Retina (tissue), 1 donor: ENCODE data around the gene MAN1A2.
"Not testable (repeated sequence)": the region's sequence is repeated elsewhere in the genome, so short reads cannot be mapped to it uniquely, and the experiment has no call there.

Source experiments
- DNase-seq: peaks from one replicate; pipeline ENCODE4 v3.0.0-alpha.2; 2016

The MAN1A2 gene

GRCh38 chr1:117501281-117501680 lies 134.0 kb downstream of the MAN1A2 start:
- no peak for DNase-seq

DNA sequence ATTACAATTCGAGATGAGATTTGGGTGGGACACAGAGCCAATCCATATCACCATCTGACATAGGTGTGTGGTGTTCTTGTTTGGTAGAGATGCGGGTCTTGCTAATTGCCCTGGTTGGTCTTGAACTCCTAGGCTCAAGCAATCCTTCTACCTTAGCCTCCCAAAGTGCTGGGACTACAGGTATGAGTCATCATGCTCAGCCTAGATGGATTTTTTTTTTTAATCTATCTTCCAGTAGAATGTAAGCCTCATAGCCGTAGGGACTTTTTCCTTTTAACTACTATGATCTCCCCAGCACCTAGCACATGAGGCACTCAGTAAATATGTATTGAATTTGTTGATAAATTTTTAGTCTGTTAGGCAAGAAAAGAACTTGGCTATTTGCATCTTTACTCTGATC lies 144.0 kb downstream of the MAN1A2 start:
- DNase-seq = no peak

- DNase-seq = peak; percentile 15
Observed at GRCh38 chr1:117512728-117513321, 145.6 kb downstream of the MAN1A2 start.

DNA sequence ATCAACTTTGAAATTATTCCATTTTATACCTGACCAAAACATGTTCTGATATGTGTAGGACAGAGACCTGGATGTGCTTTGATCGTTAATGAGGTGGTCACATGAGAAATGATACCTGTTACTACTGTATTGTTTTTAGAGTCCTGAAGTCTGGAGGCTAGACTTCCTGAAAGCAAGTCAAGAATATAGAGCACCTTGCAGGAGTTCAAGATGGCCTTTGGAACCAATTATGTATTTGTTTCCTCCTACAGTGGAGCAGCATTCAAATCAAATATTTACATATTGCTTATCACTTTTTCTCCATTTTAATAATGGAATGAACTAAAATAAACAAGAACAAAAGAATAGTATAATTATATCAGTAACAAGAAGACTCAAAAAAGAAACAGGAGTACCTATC lies 155.9 kb downstream of the MAN1A2 start:
- DNase-seq = no peak

- DNase-seq = no peak
Observed at GRCh38 chr1:117527074-117527473, 159.8 kb downstream of the MAN1A2 start.

- DNase-seq = no peak
Observed at GRCh38 chr1:117527566-117528102, 160.4 kb downstream of the MAN1A2 start.

GRCh38 chr1:117529683-117530082 lies 162.4 kb downstream of the MAN1A2 start:
- no peak for DNase-seq

- no peak for DNase-seq
Observed at GRCh38 chr1:117531222-117531621, 164.0 kb downstream of the MAN1A2 start.

GRCh38 chr1:117534995-117535467 lies 167.8 kb downstream of the MAN1A2 start:
- DNase-seq = peak; percentile 74

GRCh38 chr1:117535821-117536220 lies 168.6 kb downstream of the MAN1A2 start:
- DNase-seq = no peak

DNA sequence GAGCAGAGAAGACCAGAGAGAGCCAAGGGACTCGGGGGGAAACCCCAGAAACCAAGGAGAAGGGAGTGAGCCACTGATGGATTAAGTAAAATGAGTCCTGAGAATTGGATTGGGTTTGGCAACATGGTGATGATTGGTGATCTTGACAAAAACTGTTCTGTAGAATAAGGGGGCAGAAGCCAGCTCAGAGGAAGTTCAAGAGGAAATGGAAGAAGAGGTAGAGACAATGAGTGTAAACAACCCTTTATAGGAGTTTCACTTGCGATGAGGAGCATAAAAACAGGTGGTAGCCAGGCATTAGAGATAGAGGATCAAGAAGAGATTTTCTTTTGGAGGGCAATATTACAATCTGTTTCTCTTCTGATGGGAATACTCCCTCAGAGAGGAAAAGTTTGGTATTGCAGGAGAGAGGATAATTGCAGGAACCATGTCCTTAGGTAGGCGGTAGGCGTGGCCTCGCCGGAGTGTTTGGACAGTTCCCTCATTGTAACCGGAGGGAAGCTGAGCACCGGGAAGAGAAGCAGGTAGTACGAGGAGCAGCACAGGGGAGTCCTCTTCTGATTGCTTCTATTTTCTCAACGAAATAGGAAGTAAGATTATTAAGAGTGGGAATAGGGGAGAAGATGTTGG lies 170.2 kb downstream of the MAN1A2 start:
- no peak for DNase-seq

GRCh38 chr1:117540532-117540931 lies 173.3 kb downstream of the MAN1A2 start:
- DNase-seq = no peak

DNA sequence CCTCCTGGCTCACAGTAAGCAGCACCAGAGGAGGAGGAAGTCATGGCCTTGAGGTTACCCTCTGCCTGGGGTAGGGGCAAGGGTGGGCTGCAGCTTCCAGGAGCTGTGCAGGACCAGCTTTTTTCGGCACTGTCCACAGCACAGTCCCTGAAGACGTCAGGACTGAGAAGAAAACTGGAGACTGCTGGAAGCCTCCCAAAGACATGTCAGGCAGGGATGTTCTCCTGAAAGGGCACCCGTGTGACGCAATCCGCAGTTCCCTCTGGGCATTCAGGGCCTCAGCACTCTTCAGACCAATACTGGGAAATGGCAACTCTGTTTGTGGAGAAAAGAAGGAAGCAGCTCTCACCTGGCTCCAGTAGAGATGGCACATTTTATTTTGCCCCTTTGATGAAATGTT lies 173.8 kb downstream of the MAN1A2 start:
- no peak for DNase-seq

DNA sequence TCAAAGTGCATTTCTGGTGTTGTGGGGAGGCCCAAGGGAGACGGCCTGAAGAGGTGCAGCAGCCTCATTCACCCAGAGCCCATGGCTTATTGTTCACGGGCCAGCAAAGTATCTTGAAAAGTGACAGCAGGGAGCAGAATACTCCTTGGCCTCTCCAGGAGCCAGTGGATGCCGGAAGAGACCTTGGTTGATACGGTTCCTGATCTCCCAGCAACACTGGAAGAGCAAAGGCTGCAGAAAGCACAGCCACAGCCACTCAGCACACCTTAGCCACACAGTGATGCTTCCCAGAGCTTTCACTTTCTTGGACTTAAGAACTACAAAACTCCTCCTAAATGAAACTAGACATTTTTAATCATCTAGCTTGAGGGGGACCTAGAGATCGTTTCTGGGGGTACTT lies 174.3 kb downstream of the MAN1A2 start:
- DNase-seq = no peak

- no peak for DNase-seq
Observed at GRCh38 chr1:117544509-117545109, 177.4 kb downstream of the MAN1A2 start.

DNA sequence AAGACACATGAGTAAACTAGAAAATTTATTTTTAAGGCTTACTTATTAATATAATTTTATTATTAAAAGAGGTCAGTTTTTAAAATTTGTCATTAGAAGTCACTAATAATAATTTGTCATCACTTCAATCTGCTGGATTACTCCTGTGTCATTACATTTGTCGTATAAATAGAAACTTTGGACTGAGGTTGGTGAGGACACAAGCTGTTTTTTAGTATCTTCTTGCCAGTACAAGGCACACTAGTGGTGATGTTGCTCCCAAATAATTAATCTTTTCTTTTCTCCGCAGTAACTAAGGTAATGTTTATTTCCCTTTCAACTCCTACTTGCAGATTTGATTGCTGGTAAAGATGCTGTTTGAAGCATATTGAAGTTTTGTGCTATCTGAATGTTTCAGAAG lies 179.2 kb downstream of the MAN1A2 start:
- DNase-seq = no peak

DNA sequence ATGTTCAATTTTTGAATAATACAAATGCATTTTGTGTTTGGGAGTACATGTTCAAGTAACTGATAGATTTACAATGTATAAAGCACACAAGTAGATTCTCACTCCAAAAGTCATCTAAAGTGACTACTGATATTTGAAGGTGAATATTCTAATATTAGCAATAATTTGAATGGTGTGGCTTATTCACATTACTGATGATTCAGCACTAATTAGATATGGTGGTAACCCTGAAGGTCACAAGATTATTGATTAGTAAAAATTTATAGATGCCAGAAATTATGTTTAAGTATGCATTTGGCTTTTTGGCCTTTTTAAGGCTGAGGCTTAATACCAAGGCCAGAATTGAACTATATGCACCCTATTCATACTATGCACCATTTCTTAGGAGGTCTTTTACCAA lies 186.2 kb downstream of the MAN1A2 start:
- no peak for DNase-seq

- peak; percentile 35 for DNase-seq
Observed at GRCh38 chr1:117555806-117556205, 188.6 kb downstream of the MAN1A2 start.

GRCh38 chr1:117556341-117556740 lies 189.1 kb downstream of the MAN1A2 start:
- no peak for DNase-seq

DNA sequence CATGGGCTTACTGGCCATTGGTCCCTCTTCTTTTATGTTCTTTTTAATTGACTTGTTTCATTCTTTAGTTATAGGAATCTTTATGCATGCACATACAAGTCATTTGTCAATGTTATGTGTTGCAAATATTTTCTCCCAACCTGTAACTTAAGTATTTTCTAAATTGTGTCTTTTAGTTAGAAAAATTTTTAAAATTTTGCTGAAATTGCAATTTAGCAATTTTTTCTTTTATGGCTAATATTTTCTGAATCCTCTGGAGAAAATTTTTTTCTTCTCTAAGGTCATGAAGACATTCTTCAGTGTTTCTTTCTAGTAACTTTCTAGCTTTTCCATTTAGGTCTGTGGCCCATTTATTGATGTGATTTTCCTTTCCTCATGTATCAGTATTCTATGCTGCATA lies 189.7 kb downstream of the MAN1A2 start:
- DNase-seq = no peak

GRCh38 chr1:117558451-117558850 lies 191.2 kb downstream of the MAN1A2 start:
- DNase-seq = not testable (repeated sequence)

- no peak for DNase-seq
Observed at GRCh38 chr1:117559139-117559538, 191.9 kb downstream of the MAN1A2 start.

DNA sequence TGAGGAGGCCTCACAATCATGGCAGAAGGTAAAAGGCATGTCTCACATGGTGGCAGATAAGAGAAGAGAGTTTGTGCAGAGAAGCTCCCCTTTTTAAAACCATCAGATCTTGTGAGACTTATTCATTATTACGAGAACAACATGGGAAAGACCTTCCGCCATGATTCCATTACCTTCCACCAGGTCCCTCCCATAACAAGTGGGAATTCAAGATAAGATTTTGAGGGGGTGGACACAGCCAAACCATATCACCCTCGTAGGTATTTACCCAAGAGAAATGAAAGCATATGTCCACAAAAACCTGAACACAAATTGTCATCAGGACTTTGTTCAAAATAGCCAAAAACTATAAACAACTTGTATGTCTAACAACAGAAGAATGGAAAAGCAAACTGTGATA lies 192.7 kb downstream of the MAN1A2 start:
- DNase-seq = no peak

- DNase-seq = no peak
Observed at GRCh38 chr1:117561071-117561470, 193.8 kb downstream of the MAN1A2 start.
